Measurements from ENCODE around the gene ADH6.

DNA sequence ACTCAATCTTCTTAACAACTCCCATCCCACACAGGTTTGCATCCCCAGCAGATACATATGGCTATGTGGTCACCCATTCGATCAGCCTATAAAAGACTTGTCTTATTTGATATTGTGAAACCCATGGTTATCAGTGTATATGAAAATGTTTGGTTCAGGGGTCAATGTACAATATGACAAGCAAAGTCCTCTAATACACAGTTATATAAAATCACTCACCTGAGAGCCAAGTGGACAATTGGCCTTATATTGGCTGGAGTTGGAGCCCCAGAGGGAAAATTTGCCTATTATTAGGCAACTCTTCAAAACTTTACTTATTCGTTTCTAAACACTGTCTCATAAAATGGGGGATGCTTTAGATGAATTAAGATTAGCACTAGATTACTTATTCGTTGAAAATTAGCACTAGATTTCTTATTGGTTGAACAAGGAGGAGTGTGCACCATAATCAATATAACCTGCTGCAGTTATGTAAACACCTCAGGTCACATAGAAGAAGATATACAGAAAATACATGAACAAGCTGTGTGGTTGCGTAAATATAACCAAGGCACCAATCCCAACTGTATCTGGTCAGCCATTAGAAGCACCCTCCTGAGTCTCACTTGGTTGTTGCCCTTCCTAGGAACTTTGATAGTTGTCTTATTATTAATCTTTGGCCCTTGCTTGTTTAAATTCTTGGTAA, 64.2 kb downstream of the ADH6 start:
- TF ChIP-seq ELF1 (IDR thresholded peaks at IDR 0.05) (no peak), RAD21 (IDR thresholded peaks at IDR 0.05; ENCODE audit: low read length) (no peak), SMC3 (IDR thresholded peaks at IDR 0.05; ENCODE audit: low read depth, low read length) (no peak)
- TF ChIP-seq, protein P1, sequence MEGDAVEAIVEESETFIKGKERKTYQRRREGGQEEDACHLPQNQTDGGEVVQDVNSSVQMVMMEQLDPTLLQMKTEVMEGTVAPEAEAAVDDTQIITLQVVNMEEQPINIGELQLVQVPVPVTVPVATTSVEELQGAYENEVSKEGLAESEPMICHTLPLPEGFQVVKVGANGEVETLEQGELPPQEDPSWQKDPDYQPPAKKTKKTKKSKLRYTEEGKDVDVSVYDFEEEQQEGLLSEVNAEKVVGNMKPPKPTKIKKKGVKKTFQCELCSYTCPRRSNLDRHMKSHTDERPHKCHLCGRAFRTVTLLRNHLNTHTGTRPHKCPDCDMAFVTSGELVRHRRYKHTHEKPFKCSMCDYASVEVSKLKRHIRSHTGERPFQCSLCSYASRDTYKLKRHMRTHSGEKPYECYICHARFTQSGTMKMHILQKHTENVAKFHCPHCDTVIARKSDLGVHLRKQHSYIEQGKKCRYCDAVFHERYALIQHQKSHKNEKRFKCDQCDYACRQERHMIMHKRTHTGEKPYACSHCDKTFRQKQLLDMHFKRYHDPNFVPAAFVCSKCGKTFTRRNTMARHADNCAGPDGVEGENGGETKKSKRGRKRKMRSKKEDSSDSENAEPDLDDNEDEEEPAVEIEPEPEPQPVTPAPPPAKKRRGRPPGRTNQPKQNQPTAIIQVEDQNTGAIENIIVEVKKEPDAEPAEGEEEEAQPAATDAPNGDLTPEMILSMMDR (IDR thresholded peaks at IDR 0.05): no peak
- TF ChIP-seq, protein P2, sequence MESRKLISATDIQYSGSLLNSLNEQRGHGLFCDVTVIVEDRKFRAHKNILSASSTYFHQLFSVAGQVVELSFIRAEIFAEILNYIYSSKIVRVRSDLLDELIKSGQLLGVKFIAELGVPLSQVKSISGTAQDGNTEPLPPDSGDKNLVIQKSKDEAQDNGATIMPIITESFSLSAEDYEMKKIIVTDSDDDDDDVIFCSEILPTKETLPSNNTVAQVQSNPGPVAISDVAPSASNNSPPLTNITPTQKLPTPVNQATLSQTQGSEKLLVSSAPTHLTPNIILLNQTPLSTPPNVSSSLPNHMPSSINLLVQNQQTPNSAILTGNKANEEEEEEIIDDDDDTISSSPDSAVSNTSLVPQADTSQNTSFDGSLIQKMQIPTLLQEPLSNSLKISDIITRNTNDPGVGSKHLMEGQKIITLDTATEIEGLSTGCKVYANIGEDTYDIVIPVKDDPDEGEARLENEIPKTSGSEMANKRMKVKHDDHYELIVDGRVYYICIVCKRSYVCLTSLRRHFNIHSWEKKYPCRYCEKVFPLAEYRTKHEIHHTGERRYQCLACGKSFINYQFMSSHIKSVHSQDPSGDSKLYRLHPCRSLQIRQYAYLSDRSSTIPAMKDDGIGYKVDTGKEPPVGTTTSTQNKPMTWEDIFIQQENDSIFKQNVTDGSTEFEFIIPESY (IDR thresholded peaks at IDR 0.05; ENCODE audit: borderline replicate concordance, low read depth): no peak

Measured in SK-N-SH (cell line).